Lower lobe of right lung (tissue), 2 donors: ENCODE measurements around the gene CYP4F2. TPM values are rescaled to one million over a fixed set of nuclear protein-coding genes. Genes with fewer than 3 reads are reported as not detected.

Experiments
- ATAC-seq, 2 donors: fragments of 200-7000 bp; cut with Tn5 transposase; one replicate each; pipeline ENCODE4 v1.9.1; 2020 to 2022; ENCODE audit warnings: mild to moderate bottlenecking in 2 of 2, moderate library complexity in 2 of 2
- DNase-seq: peaks from one replicate; pipeline ENCODE4 v3.0.0-alpha.2; 2020
- H3K27ac ChIP-seq: fragments of 200-600 bp; one replicate; pipeline ENCODE4 v1.8.0; 2022
- H3K27me3 ChIP-seq: fragments of 200-600 bp; one replicate; pipeline ENCODE4 v1.8.0; 2022; ENCODE audit warnings: low read depth
- H3K36me3 ChIP-seq: fragments of 200-600 bp; one replicate; pipeline ENCODE4 v1.8.0; 2022; ENCODE audit warnings: mild to moderate bottlenecking
- H3K4me1 ChIP-seq: fragments of 200-600 bp; one replicate; pipeline ENCODE4 v1.8.0; 2022
- H3K4me3 ChIP-seq: fragments of 200-600 bp; one replicate; pipeline ENCODE4 v1.8.0; 2022; ENCODE audit warnings: mild to moderate bottlenecking
- H3K9me3 ChIP-seq: fragments of 200-600 bp; one replicate; pipeline ENCODE4 v1.8.0; 2022
- CTCF ChIP-seq: fragments of 200-600 bp; IDR thresholded peaks from one replicate; pipeline ENCODE4 v1.8.0; 2022; ENCODE audit warnings: antibody characterized with exemption, mild to moderate bottlenecking
- intact Hi-C: fragments of 100-400 bp; cut with DNase I; formaldehyde crosslinking; loops from one replicate; pipeline ENCODE4 v1.11.0; 2022
- total RNA-seq: library from RNA; stranded (reverse); fragmentation: NEBNext Ultra II Directional; extraction: Animal tissue kit (Norgen Biotek cat#: 25700); gene quantifications from one replicate; pipeline ENCODE4 v1.2.1, GENCODE V29; 2021
- donor health status: DM: no; HTN: yes; CAD: no; lungs with severe emphysema.

Gene CYP4F2
- total RNA-seq, 1 donor from 2014 or later = not detected

DNA sequence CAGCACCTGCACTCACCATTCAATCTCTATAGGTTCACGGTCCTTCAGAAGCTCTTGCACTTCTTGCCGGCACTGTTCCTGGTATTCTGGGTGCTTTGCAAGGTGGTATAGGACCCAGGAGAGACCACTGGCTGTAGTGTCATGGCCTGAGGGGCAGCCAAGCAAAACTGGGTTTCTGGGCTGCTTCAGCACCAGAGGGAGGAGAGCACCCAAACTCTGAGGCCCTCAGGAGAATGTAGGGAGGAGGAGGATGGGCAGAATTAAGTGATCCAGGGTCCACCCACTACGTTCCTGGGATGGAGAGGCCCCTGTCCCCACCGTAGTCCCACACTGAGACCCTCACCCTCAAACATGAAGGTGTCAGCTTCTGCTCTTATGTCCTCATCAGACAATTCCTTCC is 24.1 kb upstream of the CYP4F2 start:
- no peak for TF ChIP-seq CTCF
- Histone ChIP-seq H3K9me3 (no peaks in the 10 kb centered on the region), H3K27ac (no peak overlapping the region), H3K4me3 (no peak overlapping the region), H3K27me3 (no peaks in the 10 kb centered on the region), H3K36me3 (no peaks in the 10 kb centered on the region), H3K4me1 (no peaks in the 10 kb centered on the region)
- no peak for DNase-seq
- ATAC-seq = no peak
- intact Hi-C loops = no loop called here

DNA sequence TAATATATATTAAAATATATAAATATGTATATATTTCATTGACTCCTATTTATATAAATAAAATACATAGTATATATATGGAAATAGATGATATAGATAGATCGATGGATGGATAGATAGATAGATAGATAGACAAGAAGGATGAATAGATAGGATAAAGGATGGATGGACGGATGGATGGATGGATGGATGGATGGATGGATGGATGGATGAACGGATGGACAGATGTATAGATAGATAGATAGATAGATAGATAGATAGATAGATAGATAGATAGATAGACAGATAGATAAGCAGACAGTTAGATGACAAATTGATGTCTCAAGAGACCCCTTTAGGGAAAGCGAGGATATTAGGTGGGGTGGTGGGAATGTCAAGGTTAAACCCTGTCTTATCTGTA is 21.4 kb upstream of the CYP4F2 start:
- no peak overlapping the region for H3K4me3 ChIP-seq
- H3K9me3 ChIP-seq = peaks cover 11% of the 10 kb centered on the region
- no peak for DNase-seq
- no peaks in the 10 kb centered on the region for H3K4me1 ChIP-seq
- no peaks in the 10 kb centered on the region for H3K36me3 ChIP-seq
- H3K27ac ChIP-seq = no peak overlapping the region
- no peak for ATAC-seq
- no peaks in the 10 kb centered on the region for H3K27me3 ChIP-seq
- no peak for TF ChIP-seq CTCF
- intact Hi-C loops = no loop called here

DNA sequence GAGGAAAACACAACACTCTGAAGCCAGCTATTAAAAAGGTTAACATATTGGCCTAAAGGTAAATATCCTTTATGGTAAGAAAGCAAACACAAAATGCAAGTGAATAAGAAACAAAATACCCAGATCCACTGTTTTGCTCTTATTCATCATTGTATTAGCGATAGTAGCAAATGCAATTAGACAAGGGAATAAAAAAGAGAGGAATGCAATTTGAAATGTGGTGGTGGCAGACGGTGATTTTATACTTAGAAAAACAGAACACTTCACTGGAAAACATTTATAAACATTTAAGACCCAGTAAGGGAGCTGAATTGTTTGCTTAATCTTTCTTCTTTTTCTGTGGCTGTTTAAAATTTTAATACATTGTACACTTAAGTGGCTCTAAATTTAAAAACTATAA is 17.2 kb upstream of the CYP4F2 start:
- H3K27me3 ChIP-seq = peaks cover 21% of the 10 kb centered on the region
- no peaks in the 10 kb centered on the region for H3K4me1 ChIP-seq
- intact Hi-C loops = no loop called here
- ATAC-seq = no peak
- H3K4me3 ChIP-seq = no peak overlapping the region
- TF ChIP-seq CTCF = no peak
- no peaks in the 10 kb centered on the region for H3K36me3 ChIP-seq
- no peak for DNase-seq
- H3K27ac ChIP-seq = no peak overlapping the region
- peaks cover 11% of the 10 kb centered on the region for H3K9me3 ChIP-seq

- ATAC-seq (no peak), DNase-seq (no peak)
- intact Hi-C loops = no loop called here
- H3K27ac ChIP-seq = no peak overlapping the region
- H3K36me3 ChIP-seq = no peaks in the 10 kb centered on the region
- H3K4me3 ChIP-seq = no peak overlapping the region
- H3K9me3 ChIP-seq = peaks cover 11% of the 10 kb centered on the region
- TF ChIP-seq CTCF = no peak
- H3K4me1 ChIP-seq = no peaks in the 10 kb centered on the region
- H3K27me3 ChIP-seq = peaks cover 26% of the 10 kb centered on the region
Measured at GRCh38 chr19:15913830-15914229, 16.0 kb upstream of the CYP4F2 start.

- ATAC-seq = no peak
- intact Hi-C loops = no loop called here
- Histone ChIP-seq H3K27ac (no peak overlapping the region), H3K4me3 (no peak overlapping the region), H3K27me3 (peaks cover 29% of the 10 kb centered on the region), H3K4me1 (no peaks in the 10 kb centered on the region), H3K36me3 (no peaks in the 10 kb centered on the region), H3K9me3 (peaks cover 11% of the 10 kb centered on the region)
- TF ChIP-seq CTCF = no peak
- DNase-seq = no peak
Measured at GRCh38 chr19:15913384-15913783, 15.5 kb upstream of the CYP4F2 start.

GRCh38 chr19:15911599-15912235 is 13.8 kb upstream of the CYP4F2 start:
- Histone ChIP-seq H3K4me3 (no peak overlapping the region), H3K9me3 (peaks cover 11% of the 10 kb centered on the region), H3K27me3 (peaks cover 29% of the 10 kb centered on the region), H3K27ac (no peak overlapping the region), H3K4me1 (no peaks in the 10 kb centered on the region), H3K36me3 (no peaks in the 10 kb centered on the region)
- intact Hi-C loops = no loop called here
- no peak for ATAC-seq
- no peak for DNase-seq
- TF ChIP-seq CTCF = no peak
